Uterus (tissue), 4 donors: ENCODE data around the gene ATXN2. TPM values are rescaled to one million over a fixed set of nuclear protein-coding genes. Genes with fewer than 3 reads are reported as not detected.
"Not testable (repeated sequence)": the region's sequence is repeated elsewhere in the genome, so short reads cannot be mapped to it uniquely, and the experiment has no call there.

Experiments
- DNase-seq, 2 donors: peaks; one replicate each; pipeline ENCODE4 v3.0.0-alpha.2; 2019 to 2020
- H3K27ac ChIP-seq, 2 donors: fragments of 200-600 bp; sonication (generic); 1 replicate in 1 of 2; 2 replicates in 1 of 2; pipeline ENCODE4 v1.5.1; 2016 to 2018
- H3K27me3 ChIP-seq, 2 donors: fragments of 200-600 bp; sonication (generic); one replicate each; pipeline ENCODE4 v1.5.1; 2018 to 2019; ENCODE audit warnings: control low read depth in 1 of 2
- H3K36me3 ChIP-seq, 2 donors: fragments of 200-600 bp; sonication (generic); one replicate each; pipeline ENCODE4 v1.5.1; 2019; ENCODE audit warnings: control low read depth in 1 of 2
- H3K4me1 ChIP-seq, 2 donors: fragments of 200-600 bp; sonication (generic); one replicate each; pipeline ENCODE4 v1.5.1; 2018 to 2019; ENCODE audit warnings: control low read depth in 1 of 2
- H3K4me3 ChIP-seq, 2 donors: fragments of 200-600 bp; sonication (generic); 1 replicate in 1 of 2; 2 replicates in 1 of 2; pipeline ENCODE4 v1.5.1; 2018 to 2019; ENCODE audit warnings: mild to moderate bottlenecking in 1 of 2
- H3K9me3 ChIP-seq, 2 donors: fragments of 200-600 bp; sonication (generic); one replicate each; pipeline ENCODE4 v1.5.1; 2019; ENCODE audit warnings: control low read depth in 1 of 2
- CTCF ChIP-seq, 4 experiments: fragments of 200-600 bp in 2 of 4; fragments of 450-650 bp in 2 of 4; sonication (generic) in 2 of 4; IDR thresholded peaks; one replicate each; pipeline ENCODE4 v1.5.1; 2016 to 2019; ENCODE audit warnings: antibody characterized with exemption in 4 of 4, mild to moderate bottlenecking in 2 of 4, moderate library complexity in 1 of 4
- POLR2A ChIP-seq, 2 donors: fragments of 450-650 bp; IDR thresholded peaks; one replicate each; pipeline ENCODE4 v1.6.1; 2016; ENCODE audit warnings: antibody characterized with exemption in 2 of 2, mild to moderate bottlenecking in 1 of 2, moderate library complexity in 1 of 2
- intact Hi-C: fragments of 100-400 bp; cut with DNase I; formaldehyde crosslinking; loops from one replicate; pipeline ENCODE4 v1.15.1; 2023; ENCODE audit warnings: low total_unique reads
- total RNA-seq, 4 donors: library from RNA; depleted of rRNA in 3 of 4; stranded (reverse); fragments of >200 nt in 3 of 4; gene quantifications; one replicate each; pipeline versions ENCODE4 v1.1.0 to v1.2.4, GENCODE V29; 2014 to 2023
- donor health status: DM: yes; HTN: yes; CAD: no.

The ATXN2 gene
- total RNA-seq, 4 donors from 2014 or later = 37.1 to 112 (median 66.0) TPM

GRCh38 chr12:111569363-111570083 lies 29.6 kb downstream of the ATXN2 start:
- H3K36me3 ChIP-seq = no peaks in the 10 kb centered on the region
- DNase-seq = no peak
- intact Hi-C loops = no loop called here
- no peaks in the 10 kb centered on the region for H3K4me1 ChIP-seq
- H3K27ac ChIP-seq = no peak overlapping the region
- TF ChIP-seq CTCF (IDR thresholded peaks at IDR 0.05) = no peak
- TF ChIP-seq POLR2A (IDR thresholded peaks at IDR 0.05) = no peak
- H3K4me3 ChIP-seq = no peak overlapping the region
- H3K27me3 ChIP-seq = no peaks in the 10 kb centered on the region
- no peaks in the 10 kb centered on the region for H3K9me3 ChIP-seq

- H3K4me1 ChIP-seq, DNase-seq, H3K27ac ChIP-seq, H3K36me3 ChIP-seq, H3K9me3 ChIP-seq, intact Hi-C loops, H3K4me3 ChIP-seq, H3K27me3 ChIP-seq: not testable (repeated sequence)
Observed at GRCh38 chr12:111560844-111561243, 38.3 kb downstream of the ATXN2 start.

GRCh38 chr12:111558107-111558376 lies 41.1 kb downstream of the ATXN2 start:
- H3K27ac ChIP-seq = no peak overlapping the region
- no peaks in the 10 kb centered on the region for H3K36me3 ChIP-seq
- no peak for DNase-seq
- H3K27me3 ChIP-seq = no peaks in the 10 kb centered on the region
- H3K9me3 ChIP-seq = no peaks in the 10 kb centered on the region
- peaks cover 0 to 6% of the 10 kb centered on the region in 2 donors for H3K4me1 ChIP-seq
- no peak for TF ChIP-seq POLR2A (IDR thresholded peaks at IDR 0.05)
- no peak for TF ChIP-seq CTCF (IDR thresholded peaks at IDR 0.05)
- no peak overlapping the region for H3K4me3 ChIP-seq
- intact Hi-C loops = no loop called here

- H3K27ac ChIP-seq = peak overlapping the region in 1 of 2 donors; percentile 26
- TF ChIP-seq CTCF (IDR thresholded peaks at IDR 0.05) (no peak), POLR2A (IDR thresholded peaks at IDR 0.05) (no peak)
- H3K4me1 ChIP-seq = peaks cover 0 to 6% of the 10 kb centered on the region in 2 donors
Observed at GRCh38 chr12:111557271-111558106, 41.6 kb downstream of the ATXN2 start.

GRCh38 chr12:111556676-111557075 lies 42.4 kb downstream of the ATXN2 start:
- Histone ChIP-seq H3K27me3 (no peaks in the 10 kb centered on the region), H3K36me3 (no peaks in the 10 kb centered on the region), H3K9me3 (no peaks in the 10 kb centered on the region), H3K4me3 (no peak overlapping the region), H3K27ac (peak overlapping the region in 1 of 2 donors; percentile 26), H3K4me1 (peaks cover 0 to 6% of the 10 kb centered on the region in 2 donors)
- TF ChIP-seq CTCF (IDR thresholded peaks at IDR 0.05) (no peak), POLR2A (IDR thresholded peaks at IDR 0.05) (no peak)
- no peak for DNase-seq
- intact Hi-C loops = no loop called here

More at GRCh38 chr12:111557271-111558106, 41.6 kb downstream of the ATXN2 start:
- Histone ChIP-seq H3K27me3 (no peaks in the 10 kb centered on the region), H3K9me3 (no peaks in the 10 kb centered on the region), H3K4me3 (no peak overlapping the region), H3K36me3 (no peaks in the 10 kb centered on the region)
- DNase-seq = no peak
- intact Hi-C loops = no loop called here

GRCh38 chr12:111555313-111555712 lies 43.8 kb downstream of the ATXN2 start:
- H3K4me1 ChIP-seq, H3K4me3 ChIP-seq, H3K9me3 ChIP-seq, H3K27ac ChIP-seq, H3K36me3 ChIP-seq, H3K27me3 ChIP-seq, intact Hi-C loops, DNase-seq: not testable (repeated sequence)
